Measurements from ENCODE around the gene SLC24A2. TPM values are rescaled to one million over a fixed set of nuclear protein-coding genes. Genes with fewer than 3 reads are reported as not detected.

SLC24A2 gene
- not detected in 2 replicates for total RNA-seq

GRCh38 chr9:19788614-19789271 is at the start of gene SLC24A2:
SLC24A2 (minus strand) TSS chr9:19789037.

